ENCODE measurements around the gene VAT1. TPM values are rescaled to one million over a fixed set of nuclear protein-coding genes. Genes with fewer than 3 reads are reported as not detected.

The VAT1 gene
- total and polyA plus RNA-seq, 2 of the 13 experiments (the other 11 are each of a cell fraction or from before 2014, with no cell fraction given), result 143 to 205 TPM

DNA sequence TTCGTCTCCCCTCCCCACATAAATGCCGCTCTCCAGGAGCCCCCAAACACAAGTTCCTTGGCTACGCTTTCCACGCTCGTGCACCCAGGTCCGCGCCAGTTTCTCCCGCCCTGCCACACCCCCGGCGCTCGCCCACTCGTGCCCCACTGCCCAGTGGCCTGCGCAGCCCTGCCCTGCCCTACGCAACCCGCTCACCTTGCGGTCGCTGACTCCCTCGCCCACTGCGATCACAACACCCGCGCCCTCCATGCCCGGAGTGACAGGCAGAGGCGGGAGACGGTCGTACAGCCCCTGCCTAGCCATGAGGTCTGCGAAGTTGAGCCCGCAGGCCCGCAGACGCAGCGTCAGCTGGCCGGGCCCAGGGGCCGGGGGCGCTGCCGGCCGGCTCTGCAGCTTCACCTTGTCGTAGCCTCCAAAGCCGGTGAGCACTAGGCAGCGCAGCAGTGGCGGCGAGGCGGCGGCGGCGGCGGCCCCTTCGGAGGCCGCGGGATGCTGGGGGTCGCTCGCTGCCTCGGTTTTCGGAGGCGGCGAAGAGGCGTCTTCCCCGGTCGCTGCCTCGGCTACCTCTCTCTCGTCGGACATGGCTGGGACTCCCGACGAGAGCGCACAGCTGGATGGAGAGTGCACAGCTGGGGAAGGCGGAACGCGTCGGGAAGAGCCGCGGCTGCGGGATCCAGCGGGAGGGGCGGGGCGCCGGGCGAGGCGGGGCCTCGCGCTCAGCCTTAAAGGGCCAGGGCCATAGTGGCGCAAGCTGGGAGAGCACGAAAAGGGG lies at the start of gene VAT1 (continued):
- TF ChIP-seq ZZZ3 (CRISPR knock-in tag; IDR thresholded peaks at IDR 0.05; ENCODE audit: borderline replicate concordance), result peak; percentile 82
- TF ChIP-seq MBD4 (IDR thresholded peaks at IDR 0.05; ENCODE audit: borderline replicate concordance, low read length), result no peak
- TF ChIP-seq, protein P1, sequence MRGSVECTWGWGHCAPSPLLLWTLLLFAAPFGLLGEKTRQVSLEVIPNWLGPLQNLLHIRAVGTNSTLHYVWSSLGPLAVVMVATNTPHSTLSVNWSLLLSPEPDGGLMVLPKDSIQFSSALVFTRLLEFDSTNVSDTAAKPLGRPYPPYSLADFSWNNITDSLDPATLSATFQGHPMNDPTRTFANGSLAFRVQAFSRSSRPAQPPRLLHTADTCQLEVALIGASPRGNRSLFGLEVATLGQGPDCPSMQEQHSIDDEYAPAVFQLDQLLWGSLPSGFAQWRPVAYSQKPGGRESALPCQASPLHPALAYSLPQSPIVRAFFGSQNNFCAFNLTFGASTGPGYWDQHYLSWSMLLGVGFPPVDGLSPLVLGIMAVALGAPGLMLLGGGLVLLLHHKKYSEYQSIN (CRISPR knock-in tag; IDR thresholded peaks at IDR 0.05; ENCODE audit: borderline replicate concordance), result no peak
- no peak for TF ChIP-seq CC2D1A (CRISPR knock-in tag; IDR thresholded peaks at IDR 0.05)
- peak; percentile 84 for TF ChIP-seq ZNF430 (CRISPR knock-in tag; IDR thresholded peaks at IDR 0.05)
- peak; percentile 74; the same call in 1 of the 2 replicates for TF ChIP-seq ZNF780A (CRISPR knock-in tag; IDR thresholded peaks at IDR 0.05)
- peak; percentile 62; the same call in 2 of the 3 replicates for TF ChIP-seq MXI1 (IDR thresholded peaks at IDR 0.05; ENCODE audit: borderline replicate concordance, low read depth, low read length)
- TF ChIP-seq ZFP1 (CRISPR knock-in tag; IDR thresholded peaks at IDR 0.05), result peak; percentile 24; the same call in 1 of the 2 replicates
- peak; percentile 89; the same call in 1 of the 2 replicates for TF ChIP-seq TOPORS (CRISPR knock-in tag; IDR thresholded peaks at IDR 0.05)
- no peak for TF ChIP-seq NFRKB (IDR thresholded peaks at IDR 0.05)
- no peak for TF ChIP-seq ZNF260 (CRISPR knock-in tag; IDR thresholded peaks at IDR 0.05; ENCODE audit: borderline replicate concordance, low read depth)
- no peak; the same call in 1 of the 2 replicates for TF ChIP-seq ZMYM4 (CRISPR knock-in tag; IDR thresholded peaks at IDR 0.05)
- TF ChIP-seq NR3C1 (CRISPR knock-in tag; IDR thresholded peaks at IDR 0.05), result no peak
- peak; percentile 75; the same call in 1 of the 2 replicates for TF ChIP-seq MEIS2 (CRISPR knock-in tag; IDR thresholded peaks at IDR 0.05)
- no peak for TF ChIP-seq KAT2B (IDR thresholded peaks at IDR 0.05; ENCODE audit: borderline replicate concordance, low read depth, low read length)
- TF ChIP-seq TARDBP (CRISPR knock-in tag; IDR thresholded peaks at IDR 0.05), result peak; percentile 76; the same call in 1 of the 2 replicates
- TF ChIP-seq, protein P2, sequence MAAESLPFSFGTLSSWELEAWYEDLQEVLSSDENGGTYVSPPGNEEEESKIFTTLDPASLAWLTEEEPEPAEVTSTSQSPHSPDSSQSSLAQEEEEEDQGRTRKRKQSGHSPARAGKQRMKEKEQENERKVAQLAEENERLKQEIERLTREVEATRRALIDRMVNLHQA (CRISPR knock-in tag; IDR thresholded peaks at IDR 0.05), result no peak
- TF ChIP-seq ZNF337 (CRISPR knock-in tag; IDR thresholded peaks at IDR 0.05; ENCODE audit: borderline replicate concordance, low read depth), result no peak
- TF ChIP-seq ZNF431 (CRISPR knock-in tag; IDR thresholded peaks at IDR 0.05; ENCODE audit: borderline replicate concordance, low read depth), result no peak
- no peak for TF ChIP-seq ZNF567 (CRISPR knock-in tag; IDR thresholded peaks at IDR 0.05; ENCODE audit: borderline replicate concordance)
- TF ChIP-seq ZSCAN29 (CRISPR knock-in tag; conservative IDR thresholded peaks at IDR 0.05), result peak; percentile 92
- peak; percentile 93; the same call in 1 of the 2 replicates for TF ChIP-seq SIN3A (IDR thresholded peaks at IDR 0.05; ENCODE audit: borderline replicate concordance, low read depth, low read length)
- TF ChIP-seq, protein P3, sequence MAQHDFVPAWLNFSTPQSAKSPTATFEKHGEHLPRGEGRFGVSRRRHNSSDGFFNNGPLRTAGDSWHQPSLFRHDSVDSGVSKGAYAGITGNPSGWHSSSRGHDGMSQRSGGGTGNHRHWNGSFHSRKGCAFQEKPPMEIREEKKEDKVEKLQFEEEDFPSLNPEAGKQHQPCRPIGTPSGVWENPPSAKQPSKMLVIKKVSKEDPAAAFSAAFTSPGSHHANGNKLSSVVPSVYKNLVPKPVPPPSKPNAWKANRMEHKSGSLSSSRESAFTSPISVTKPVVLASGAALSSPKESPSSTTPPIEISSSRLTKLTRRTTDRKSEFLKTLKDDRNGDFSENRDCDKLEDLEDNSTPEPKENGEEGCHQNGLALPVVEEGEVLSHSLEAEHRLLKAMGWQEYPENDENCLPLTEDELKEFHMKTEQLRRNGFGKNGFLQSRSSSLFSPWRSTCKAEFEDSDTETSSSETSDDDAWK (CRISPR knock-in tag; IDR thresholded peaks at IDR 0.05), result no peak
- no peak for TF ChIP-seq SRSF9 (IDR thresholded peaks at IDR 0.05; ENCODE audit: borderline replicate concordance, insufficient read depth, low read depth, low read length, poor library complexity, severe bottlenecking)
- TF ChIP-seq EHMT2 (IDR thresholded peaks at IDR 0.05; ENCODE audit: borderline replicate concordance, low read depth, low read length), result no peak
- TF ChIP-seq CREB1 (IDR thresholded peaks at IDR 0.05), result no peak
- TF ChIP-seq CREB1 (CRISPR knock-in tag; IDR thresholded peaks at IDR 0.05), result no peak
- TF ChIP-seq TP53 (CRISPR knock-in tag; conservative IDR thresholded peaks at IDR 0.05), result 0 out of 2 replicates have a peak, but pooled peaks have one; percentile 71
- TF ChIP-seq CHD2 (IDR thresholded peaks at IDR 0.05; ENCODE audit: low read depth, low read length), result no peak
- no peak for TF ChIP-seq DNMT3B (CRISPR knock-in tag; conservative IDR thresholded peaks at IDR 0.05)
